GM18951 (cell line): Measurements from ENCODE around the gene ULBP2.
"Not testable (repeated sequence)": the region's sequence is repeated elsewhere in the genome, so short reads cannot be mapped to it uniquely, and the experiment has no call there.

ENCODE experiments used
- POLR2A ChIP-seq: IDR thresholded peaks from 4 replicates; pipeline ENCODE4 v1.6.1; 2011; ENCODE audit warnings: mild to moderate bottlenecking; ENCODE audit not compliant: insufficient read length, insufficient read depth; ENCODE audit errors: extremely low read depth
- in situ Hi-C: fragments of 300-500 bp; cut with MboI; formaldehyde crosslinking; loops from one replicate; pipeline ENCODE4 v1.12.0; 2022; ENCODE audit warnings: low sequenced_read_pairs, mixed read lengths, inconsistent platforms; ENCODE audit not compliant: unreplicated experiment

The ULBP2 gene

DNA sequence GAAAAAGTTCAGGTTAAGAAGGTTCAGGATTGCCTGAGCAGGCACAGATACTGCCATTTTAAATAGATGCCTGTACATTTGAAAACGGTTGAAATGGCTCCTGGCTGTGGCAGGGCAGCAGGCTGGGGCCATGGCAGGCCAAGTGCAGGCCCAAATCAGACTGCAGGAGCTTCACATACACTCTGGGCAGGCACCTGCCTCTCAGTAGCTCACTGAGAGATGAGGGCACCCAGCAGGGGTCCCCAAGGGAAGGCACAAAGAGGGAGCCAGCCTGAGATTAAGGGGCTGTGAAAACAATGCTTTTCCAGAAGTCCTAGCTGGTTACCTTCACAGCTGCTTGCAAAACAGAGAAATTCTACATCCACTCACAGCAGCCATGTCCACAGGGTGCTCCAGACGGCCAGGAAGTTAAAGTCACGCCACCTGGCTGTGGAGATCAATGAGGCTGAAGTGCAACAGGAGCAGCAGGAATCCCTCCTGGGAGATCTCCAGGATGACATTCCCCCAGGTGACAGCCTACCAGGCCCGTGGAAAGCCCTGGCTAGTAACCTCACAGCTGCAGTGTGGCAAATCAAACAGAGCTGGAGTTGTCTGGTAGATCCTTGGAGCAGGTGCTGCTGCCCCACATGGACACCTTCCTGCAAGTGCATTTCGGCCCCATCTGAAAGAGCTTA lies 37.7 kb upstream of the ULBP2 start:
- no peak for TF ChIP-seq POLR2A
- in situ Hi-C loops, result no loop called here

DNA sequence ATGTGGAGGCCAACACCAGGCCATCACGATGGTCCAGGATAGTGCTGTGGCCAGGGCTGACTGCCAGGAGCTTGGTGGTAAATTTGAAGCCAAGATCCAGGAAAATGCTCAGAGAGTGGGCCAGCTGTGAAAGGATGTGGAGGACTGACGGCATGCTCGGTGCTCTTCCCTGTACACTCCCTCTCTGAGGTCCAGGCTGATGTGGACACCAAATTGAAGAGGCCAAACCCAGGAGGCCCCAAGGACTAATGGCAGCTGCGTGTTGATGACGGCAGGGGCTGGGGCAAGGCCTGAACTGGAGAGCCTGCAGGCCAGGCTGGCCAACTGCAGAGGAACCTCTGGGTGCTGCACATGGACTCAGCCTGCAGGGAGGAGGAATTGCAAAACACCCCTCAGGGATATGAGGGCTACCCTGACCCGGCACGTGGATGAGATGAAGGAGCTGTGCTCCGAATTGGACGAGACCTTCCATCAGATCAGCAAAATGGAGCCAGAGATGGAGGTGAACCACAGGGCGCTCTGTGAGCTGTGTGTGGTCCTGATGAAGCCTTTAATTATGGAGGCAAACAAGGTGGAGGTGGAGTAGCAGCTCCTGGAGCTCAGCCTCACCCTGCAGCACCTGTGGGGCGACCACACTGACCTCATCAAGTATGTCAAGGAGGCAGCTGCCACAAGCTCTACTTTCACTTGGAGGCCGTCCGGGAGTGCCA lies 37.0 kb upstream of the ULBP2 start:
- in situ Hi-C loops, result no loop called here
- no peak for TF ChIP-seq POLR2A

- in situ Hi-C loops, result no loop called here
- TF ChIP-seq POLR2A, result no peak
These were observed 36.4 kb upstream of the ULBP2 start for GRCh38 chr6:149905371-149905910.

DNA sequence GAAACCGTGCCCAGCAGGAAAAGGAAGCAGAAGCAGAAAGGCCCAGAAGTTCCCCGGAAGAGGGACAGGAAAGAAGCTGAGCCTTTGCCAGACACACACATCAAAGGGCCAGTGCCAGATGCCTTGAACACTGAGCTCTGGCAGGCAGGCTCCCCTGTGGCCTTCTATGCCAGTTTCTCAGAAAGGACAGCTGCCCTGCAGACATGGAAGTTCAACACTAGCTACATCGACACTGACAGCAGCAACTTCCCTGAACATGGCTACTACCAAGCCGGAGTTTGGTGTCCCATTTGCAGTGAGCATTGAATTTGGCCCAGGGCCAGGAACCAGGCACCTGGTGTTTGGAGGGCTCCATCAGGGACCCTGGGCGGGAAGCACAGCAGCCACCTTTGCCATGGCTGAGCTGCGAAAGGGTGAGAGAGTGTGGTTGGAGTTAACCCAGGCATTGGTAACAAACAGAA lies 35.9 kb upstream of the ULBP2 start:
- TF ChIP-seq POLR2A, result no peak
- in situ Hi-C loops, result no loop called here

GRCh38 chr6:149906405-149906804 lies 35.4 kb upstream of the ULBP2 start:
- no peak for TF ChIP-seq POLR2A
- in situ Hi-C loops, result no loop called here

GRCh38 chr6:149907317-149907716 lies 34.5 kb upstream of the ULBP2 start:
- no peak for TF ChIP-seq POLR2A
- in situ Hi-C loops, result no loop called here

DNA sequence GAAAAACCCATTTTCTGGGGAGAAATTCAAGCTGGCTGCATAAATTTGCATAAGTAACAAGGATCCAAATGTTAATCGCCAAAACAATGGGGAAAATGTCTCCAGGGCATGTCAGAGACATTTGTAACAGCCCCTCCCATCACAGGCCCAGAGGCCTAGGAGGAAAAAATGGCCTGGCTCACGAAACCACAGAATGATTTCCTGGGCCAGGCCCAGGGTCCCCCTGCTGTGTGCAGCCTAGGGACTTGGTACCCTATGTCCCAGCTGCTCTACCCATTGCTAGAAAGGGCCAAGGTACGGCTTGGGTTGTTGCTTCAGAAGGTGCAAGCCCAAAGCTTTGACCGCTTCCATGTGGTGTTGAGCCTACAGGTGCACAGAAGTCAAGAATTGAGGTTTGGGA lies 33.3 kb upstream of the ULBP2 start:
- in situ Hi-C loops, result not testable (repeated sequence)

- in situ Hi-C loops, result no loop called here
- TF ChIP-seq POLR2A, result no peak
These were observed 31.9 kb upstream of the ULBP2 start for GRCh38 chr6:149909701-149910470.

DNA sequence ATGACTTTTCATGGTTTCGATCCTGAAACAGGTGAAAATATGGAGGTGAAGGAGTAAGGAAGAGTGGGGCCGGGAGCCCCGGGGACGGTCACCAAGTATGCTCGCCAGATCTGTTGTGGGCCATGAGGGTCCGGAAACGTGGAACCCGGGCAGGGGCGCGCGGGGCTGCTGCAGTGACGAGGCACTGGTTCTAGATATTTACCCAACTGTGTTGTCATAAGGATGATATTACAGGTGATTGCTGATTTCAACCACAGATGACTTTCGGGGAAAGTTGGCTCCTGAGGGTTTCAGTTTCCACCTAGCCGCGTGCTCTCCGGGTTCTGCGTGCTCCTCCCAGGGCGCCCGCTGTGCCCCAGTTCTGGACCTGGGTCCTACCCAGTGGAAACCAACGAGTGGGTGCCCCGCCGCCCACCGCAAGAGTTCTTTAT lies 31.1 kb upstream of the ULBP2 start:
- TF ChIP-seq POLR2A, result no peak
- in situ Hi-C loops, result no loop called here

- in situ Hi-C loops, result not testable (repeated sequence)
These were observed 29.1 kb upstream of the ULBP2 start for GRCh38 chr6:149912680-149913079.

DNA sequence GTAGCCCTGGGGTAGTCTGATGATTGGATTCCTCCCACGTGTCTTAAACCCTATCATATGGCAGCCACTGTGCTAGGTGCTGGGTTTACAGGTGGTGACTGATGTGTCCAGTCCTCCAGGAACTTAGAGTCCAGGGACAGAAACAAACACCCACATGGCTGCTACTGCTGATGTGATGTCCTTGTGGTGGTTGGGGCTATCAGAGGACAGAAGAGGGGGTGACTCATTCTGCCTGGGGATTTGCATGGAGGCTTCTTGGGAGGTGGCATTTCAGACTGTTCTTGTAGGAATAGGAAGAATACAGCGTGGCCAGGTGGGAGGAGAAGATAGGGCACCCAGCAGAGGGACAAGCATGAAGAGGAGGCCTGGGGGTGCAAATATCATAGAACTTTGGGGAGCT lies 28.7 kb upstream of the ULBP2 start:
- TF ChIP-seq POLR2A, result no peak
- in situ Hi-C loops, result no loop called here

DNA sequence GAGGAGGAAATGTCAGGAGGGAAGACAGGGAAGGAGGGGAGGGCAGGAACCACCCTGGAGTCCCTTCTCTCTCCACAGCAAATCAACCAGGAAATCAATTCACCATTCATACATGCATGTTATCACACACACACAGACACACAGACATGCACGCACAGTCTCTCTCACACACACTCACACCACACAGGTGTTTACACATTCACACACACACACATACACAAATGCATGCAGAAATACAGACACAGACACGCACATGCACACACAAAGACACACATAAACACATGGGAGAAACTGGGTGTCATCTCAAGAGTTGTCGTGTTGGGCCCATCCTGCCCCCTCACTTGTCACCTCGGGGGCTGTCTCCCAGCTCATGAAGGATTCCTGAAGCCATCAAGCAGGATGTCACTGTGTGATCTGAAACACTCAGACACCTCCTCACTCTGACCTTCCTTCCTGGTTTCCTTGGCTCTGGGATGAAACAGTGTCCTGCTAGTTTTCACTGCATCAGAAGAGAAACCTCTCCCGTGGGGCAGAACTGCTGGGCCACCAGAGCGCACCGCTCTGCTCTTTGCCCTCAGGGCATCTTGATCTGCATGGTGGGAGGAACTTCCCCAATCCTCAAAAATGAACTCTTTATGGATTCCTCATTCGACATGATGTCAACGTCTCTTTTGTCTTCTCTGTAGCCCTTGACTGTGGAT lies 28.1 kb upstream of the ULBP2 start:
- TF ChIP-seq POLR2A, result no peak
- in situ Hi-C loops, result no loop called here
